GM10847 (cell line): ENCODE data around the gene ATG16L1.

Experiments used
- POLR2A ChIP-seq: IDR thresholded peaks from 2 replicates; pipeline ENCODE4 v1.6.1; 2011; ENCODE audit not compliant: insufficient read length; ENCODE audit errors: extremely low read depth

The ATG16L1 gene

DNA sequence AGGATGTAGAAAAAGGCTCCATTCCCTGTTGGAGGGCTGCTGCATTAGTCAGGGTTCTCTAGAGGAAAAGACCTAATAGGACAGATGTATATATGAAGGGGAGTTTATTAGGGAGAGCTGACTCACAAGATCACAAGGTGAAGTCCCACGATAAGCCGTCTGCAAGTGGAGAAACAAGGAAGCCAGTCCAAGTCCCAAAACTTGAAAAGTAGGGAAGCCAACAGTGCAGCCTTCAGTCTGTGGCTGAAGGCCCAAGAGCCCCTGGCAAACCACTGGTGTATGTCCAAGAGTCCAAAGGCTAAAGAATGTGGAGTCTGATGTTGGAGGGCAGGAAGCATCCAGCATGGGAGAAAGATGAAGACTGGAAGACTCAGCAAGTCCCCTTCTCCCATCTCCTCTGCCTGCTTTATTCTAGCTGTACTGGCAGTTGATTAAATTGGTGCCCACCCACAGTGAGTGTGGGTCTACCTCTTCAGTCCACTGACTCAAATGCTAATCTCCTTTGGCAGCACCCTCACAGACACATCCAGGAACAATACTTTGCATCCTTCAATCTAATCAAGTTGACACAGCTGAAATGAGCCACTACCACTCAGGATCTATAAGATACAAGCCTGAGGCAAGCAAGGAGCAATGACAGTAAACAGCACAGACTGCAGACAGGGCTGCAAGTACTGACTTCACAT lies 30.0 kb upstream of the ATG16L1 start:
- no peak for TF ChIP-seq POLR2A

DNA sequence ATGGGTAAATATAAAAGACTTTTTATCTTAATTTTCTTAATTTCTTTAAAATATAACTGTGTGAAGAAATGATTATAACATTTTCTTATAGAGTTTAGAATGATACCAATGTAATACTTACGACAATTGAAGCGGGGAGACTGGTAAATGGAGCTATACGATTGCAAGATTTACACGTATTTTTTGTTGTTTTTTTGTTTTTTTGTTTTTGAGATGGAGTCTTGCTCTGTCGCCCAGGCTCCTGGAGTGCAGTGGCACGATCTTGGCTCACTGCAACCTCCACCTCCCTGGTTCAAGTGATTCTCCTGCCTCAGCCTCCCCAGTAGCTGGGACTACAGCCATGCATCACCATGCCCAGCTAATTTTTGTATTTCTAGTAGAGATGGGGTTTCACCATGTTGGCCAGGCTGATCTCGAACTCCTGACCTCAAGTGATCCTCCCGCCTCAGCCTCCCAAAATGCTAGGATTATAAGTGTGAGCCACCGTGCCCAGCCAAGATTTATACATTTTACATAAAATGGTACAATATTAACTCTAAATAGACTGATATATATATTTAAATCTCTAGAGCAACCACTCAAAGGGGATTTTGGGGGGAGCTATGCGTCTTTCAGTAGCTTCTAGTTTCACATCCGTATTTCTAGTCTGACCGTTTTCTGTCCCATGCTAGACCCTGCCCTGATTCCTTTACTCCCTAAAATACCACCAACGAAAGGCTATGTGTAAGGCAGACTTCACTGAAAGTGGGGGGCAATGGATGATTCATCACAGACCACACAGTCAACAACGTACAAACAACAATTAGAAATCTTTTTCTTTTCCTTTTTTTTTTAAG lies 28.2 kb upstream of the ATG16L1 start:
- TF ChIP-seq POLR2A = no peak

DNA sequence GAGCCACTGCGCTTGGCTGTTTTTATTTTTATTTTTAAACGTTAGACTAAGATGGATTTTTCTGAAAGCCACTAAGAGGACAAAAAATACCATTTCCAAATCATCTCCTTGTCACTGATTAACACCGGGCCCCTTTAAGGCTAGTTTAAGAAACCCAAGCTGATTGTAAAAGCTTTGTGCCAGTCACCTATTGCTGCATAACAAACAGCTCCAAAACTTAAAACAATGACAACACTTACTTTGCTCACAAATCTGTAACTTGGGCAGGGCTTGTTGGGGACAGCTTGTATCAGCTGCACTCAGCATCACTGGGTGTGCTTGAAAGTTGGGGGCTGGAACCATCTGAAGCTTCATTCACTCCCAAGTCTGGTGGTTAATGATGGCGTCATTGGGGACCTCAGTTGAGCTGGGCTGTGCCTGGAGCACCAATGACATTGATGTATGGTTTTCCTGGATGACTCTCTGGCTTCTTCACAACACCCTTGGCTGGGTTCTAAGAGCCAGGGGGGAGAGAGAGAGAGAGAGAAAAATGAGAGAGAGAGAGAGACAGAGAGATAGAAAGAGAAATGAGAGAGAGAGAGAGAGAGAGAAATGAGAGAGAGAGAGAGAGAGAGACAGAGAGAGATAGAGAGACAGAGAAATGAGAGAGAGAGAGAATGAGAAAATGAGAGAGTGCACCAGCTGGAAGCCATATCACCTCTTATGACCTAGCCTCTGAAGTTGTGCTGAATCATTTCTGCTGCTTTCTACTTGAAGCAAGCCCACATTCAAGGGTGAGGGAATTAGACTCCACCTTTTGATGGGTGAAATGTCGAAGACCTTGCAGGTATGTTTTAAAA lies 26.0 kb upstream of the ATG16L1 start:
- TF ChIP-seq POLR2A = no peak

DNA sequence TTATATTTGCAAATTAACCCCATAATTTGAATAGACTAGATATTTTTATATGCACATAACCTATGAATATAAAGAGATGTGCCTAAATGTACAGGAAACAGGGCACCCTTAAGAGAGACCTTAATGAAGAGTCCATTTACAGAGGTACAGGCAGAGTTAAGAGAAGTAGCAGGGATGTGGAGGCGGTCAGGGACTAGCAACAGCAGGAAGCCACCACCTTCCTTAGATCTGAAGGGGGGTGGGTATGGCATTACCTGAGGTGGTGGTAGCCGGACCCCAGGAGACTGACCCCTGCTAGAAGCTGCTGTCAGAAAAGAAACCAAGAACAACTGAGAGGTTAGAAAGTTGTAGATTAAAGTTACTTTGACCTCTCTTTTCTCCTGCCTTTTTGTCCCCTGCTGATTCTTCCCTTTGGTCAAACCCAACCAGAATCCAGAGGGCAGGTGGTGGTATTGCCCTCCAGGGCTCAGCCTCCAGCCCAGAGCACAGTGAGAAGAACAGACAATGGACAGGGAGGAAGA lies 24.9 kb upstream of the ATG16L1 start:
- TF ChIP-seq POLR2A = no peak

DNA sequence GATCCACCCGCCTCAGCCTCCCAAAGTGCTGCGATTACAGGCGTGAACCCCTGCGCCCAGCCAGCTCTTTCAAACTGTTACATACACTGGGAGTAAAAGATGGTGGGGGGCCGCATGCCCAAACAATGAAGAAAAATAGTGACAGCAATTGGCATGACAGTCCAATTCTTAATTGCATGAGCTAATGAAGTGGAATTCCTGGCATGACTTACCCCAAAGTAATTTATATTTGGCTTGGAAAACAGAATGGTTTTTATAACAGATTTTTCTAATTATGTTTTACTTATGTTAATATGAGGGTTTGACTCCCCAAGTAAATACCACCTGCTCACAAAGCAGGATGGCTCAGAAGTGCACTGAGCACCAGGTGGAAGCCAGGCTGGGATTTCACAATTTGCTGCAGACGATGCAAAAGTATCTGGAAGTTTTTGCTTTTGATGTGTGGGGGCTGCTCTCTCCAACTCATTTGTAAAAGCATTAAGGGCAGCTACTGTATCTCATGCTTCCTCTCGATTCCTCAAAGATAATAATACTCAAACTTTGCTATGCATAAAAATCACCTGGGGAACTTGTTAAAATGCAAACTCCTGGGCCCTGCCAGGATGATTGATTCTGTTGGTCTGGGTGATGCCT lies 24.0 kb upstream of the ATG16L1 start:
- TF ChIP-seq POLR2A = no peak

DNA sequence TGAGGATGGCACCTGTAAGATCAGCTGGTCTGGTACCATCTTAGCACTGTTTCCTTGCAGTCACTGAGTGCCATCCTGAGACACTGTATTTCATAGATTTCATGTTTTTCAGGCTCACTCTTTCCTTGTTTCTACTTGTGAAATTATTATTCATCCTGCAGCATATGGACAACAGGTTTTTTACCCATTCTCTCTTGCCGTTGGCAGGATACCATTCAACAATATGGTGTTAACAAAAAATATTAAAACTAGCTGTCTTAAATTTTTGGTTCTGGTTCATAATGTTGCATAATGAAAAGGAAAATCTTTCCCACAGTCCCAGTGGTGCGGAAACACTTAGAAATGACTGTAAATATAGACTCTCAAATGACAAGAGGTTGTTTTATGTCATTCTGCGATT lies 23.1 kb upstream of the ATG16L1 start:
- no peak for TF ChIP-seq POLR2A

DNA sequence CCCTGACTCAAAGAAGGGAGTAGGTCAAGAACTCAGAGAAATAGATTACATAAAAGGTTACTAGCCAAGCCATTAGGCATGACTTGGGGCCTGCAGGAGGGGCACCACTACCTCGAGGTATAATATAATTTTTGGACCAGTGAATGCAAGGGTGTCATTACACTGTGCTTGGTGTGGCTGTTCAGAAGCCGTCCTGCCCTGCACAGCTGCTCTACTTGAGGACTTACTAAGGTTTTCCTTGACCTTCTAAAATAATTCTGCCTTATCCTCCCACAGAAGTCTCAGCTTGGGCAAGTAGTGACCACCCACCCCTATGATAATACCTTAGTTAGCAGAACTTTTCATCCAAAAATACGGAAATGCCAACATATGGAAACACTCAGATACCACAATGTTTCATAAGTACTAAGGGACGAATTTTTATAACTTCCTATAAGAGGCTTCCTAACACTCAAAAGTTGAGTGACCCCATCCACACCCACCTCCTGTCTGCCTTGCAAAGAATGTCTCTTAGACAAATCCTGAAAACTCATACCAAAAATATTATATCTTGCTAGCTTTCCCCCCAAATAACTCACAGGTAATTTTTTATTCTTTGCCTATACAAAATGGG lies 17.7 kb upstream of the ATG16L1 start:
- TF ChIP-seq POLR2A = no peak

DNA sequence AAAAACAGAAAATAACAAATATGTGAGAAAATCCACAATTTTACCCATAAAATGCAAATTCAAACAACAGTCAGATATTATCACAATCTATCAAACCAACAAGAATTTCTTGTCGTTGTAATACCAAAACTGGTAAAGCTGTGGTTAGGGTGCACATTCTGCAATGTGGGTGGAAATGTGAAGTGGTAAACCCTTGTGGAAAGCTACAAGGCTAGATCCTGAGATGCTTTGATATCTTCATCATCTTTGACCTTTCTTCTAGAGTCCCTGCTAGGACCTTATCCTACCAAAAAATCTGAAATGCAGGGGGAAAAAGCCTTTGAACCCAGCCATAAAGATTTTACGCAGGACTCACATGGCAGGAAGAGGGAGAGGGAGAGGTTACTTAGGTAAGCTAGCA lies 17.2 kb upstream of the ATG16L1 start:
- TF ChIP-seq POLR2A = no peak

DNA sequence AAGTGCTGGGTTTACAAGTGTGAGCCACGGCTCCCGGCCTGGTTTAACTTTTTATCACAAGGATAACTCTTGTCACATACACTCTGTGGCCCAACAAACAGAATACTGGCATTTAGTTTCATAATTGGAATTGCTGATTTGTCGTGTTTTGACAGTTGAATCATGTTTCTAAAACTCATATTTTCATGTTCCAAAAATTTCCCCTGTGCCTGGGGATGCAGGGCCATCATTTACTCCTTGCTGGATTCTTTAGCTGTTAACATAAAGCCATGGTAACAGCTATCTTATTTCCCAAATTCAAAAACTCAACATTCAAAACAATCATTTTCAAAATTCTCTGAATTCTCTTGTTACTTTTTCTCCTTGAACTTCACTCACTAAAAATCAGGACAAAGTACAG lies 16.5 kb upstream of the ATG16L1 start:
- no peak for TF ChIP-seq POLR2A

DNA sequence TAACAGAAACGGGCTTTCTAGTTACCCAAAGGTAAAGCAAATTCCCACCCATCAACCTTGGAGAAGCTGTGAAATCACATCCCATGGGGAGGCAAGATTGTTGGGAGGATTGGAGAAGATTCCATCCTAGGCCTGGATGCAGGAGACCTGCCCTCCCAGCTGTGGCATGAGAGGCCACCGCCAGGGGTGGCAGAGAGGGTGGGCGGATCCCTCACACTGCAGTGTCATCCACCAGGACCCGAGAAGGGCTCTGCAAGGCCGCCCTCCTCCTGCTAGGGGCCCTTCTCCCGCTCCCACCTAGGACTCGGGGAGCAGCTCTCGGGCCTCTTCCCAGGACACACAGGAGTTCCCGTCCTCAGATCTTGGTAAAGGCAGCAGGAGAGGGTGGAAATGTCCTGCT lies 15.5 kb upstream of the ATG16L1 start:
- no peak for TF ChIP-seq POLR2A

DNA sequence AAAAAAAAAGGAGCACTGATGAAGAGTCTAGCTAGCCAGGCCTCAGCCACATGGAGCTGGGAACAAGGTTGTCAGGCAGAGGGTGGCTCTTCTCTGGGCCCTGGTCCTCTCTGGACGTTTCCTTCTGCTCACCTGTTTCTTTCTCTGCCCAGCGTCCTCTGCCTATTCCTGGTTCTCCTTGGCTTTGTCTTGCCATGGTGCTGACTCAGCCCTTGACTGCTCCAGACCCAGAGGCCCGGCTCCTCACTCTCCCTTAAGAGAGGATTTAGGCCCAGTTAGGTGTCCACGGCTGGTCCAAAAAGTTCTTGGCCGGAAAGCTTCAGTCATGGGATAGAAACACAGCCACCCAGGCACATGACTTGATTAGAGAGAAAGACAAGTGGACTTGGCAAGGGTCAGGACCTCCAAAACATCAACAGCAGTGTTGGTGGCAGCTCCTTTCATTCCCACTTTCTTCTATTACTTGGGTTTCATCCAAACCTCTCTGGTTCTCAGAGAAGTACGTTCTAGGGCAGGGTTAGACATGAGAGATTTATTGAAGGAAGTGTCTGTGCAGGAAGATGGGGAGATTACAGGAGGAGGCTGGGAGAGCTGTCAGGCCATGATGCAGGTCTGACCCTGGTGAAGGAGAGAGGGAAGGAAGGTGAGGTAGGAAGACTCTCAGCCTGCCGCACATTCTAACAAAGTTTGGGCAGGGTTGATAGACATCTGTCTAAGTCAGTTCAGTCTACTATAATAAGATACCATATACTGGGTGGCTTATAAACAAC lies 14.5 kb upstream of the ATG16L1 start:
- TF ChIP-seq POLR2A = no peak

DNA sequence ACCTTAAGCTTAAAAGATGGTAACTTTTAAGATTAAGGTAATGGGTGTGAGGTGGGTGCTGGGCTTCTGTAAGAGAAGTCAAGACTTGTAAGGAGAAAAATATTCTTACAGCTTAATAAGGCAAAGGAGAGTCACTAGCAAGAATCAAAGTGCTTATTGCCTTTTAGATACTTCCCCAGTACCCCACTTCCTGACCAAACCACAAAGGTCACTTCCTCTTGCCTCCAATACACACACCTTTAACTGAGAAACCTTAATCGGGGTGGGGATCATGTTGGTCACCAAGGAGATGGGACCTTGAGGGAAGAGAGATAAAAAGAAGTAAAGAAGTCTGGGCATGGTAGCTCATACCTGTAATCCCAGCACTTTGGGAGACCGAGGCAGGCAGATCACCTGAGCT lies 10.6 kb upstream of the ATG16L1 start:
- no peak for TF ChIP-seq POLR2A

DNA sequence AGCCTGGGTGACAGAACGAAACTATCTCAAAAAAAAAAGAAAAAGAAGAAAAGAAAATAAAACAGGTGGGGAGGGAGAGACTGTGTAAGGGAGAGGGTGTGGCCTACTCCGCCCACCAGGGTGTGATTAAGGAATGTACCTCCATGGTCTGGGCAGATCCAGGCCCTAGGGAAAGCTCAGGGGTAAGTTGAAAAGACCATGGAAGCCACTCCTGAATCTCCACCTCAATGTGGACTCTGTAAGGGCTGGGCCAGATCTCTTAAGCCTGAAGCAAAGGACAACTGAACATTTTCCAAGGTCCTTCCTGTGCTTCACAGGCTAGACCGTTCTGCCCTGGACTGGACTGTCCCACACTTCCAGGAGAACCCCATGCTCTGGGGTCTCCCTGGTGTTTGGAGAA lies 9.7 kb upstream of the ATG16L1 start:
- TF ChIP-seq POLR2A = no peak

DNA sequence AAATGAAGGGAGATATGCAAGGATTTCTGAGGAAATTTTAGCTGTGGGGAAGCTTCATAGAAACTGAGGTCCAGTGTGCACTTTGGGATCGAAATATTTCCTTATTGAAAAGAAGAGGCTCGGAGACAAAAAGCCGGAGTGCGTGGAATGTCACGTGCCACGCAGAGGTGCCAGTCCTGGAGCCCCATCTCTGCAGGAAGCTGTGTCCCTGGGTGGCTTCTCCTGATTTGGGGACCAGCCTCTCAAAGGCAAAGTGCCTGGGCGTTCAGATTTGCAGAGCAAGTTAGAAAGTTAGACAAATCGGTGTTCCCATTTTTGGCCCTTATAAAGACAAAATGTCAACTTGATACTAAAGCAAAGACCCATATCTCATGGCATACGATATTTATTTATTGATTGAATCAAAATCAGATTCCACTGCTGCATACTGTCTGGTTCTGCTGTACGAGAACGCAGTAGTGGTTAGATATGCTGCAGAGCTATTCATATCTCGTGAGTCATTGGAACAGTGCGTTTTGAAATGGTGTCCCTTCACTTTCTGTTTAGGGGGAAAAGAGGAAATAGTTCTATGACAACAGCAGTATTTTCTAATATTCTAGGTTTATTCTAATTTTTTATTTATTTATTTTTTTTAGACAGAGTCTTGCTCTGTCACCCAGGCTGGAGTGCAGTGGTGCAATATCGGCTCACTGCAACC lies 9.1 kb upstream of the ATG16L1 start:
- TF ChIP-seq POLR2A = no peak

DNA sequence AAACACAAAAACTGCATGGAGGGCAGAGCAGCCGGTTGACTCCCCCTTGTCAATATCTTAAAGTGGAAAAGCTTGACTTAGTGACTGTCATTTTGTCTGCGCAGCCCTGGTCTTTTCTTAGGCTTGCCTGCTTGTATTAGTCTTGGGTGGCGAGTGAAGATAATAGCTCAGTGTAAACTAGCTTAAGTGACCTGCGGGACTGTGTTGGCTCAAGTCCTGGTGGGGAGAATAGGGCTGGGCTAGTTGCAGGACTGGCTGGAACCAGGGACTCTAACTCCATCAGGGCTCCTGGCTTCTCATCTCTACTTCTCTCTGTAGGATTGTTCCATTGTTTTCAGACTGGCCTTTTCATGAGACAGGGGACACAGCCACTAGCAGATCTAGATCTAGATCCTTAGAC lies 8.1 kb upstream of the ATG16L1 start:
- TF ChIP-seq POLR2A = no peak
